ENCODE results near the gene RGS6. TPM values are rescaled to one million over a fixed set of nuclear protein-coding genes. Genes with fewer than 3 reads are reported as not detected.

RGS6 gene
- total RNA-seq, 1 donor from 2014 or later = not detected

- DNase-seq (ENCODE audit: extremely low read depth, low read depth, low spot score) = no peak
Observed at GRCh38 chr14:72013721-72014345, 81.6 kb downstream of the RGS6 start.

DNA sequence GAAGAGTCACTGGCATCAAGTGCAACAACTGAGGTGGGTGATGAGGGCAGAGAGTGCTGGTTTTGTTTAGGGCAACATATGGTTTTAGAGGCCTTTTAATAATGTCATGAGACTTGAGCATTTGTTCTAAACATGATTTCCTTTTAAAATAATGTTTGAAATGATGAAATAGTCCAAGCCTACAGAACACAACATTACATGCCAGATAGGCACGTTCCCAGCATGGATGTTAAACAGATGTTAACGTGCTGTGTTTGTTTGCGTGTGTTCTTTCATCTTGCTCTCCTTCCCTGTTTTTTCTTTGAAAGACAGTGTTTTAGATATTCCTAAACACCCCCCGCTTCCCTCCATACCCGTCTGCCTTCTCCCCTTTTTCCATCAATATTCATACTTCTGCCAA is 82.3 kb downstream of the RGS6 start:
- no peak for DNase-seq (ENCODE audit: extremely low read depth, low read depth, low spot score)

DNA sequence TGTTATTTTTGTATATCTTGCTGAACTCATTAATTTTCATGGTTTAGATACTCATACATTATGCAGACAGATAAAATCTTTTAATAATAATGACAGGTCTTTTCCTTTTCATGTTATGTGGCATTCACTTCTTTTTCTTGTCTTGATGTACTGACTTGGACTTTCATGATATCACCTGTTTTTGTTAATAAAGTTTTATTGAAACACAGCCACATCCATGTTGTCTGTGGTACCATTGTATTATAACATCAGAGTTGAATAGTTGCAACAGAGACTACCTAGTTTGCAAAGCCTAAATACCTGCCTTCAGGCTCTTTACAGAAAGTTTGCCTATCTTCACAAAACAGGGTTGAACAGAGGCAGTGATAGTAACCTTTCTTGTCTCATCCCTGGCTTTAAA is 85.1 kb downstream of the RGS6 start:
- DNase-seq (ENCODE audit: extremely low read depth, low read depth, low spot score) = no peak

- no peak for DNase-seq (ENCODE audit: extremely low read depth, low read depth, low spot score)
Observed at GRCh38 chr14:72023128-72024042, 91.2 kb downstream of the RGS6 start.

DNA sequence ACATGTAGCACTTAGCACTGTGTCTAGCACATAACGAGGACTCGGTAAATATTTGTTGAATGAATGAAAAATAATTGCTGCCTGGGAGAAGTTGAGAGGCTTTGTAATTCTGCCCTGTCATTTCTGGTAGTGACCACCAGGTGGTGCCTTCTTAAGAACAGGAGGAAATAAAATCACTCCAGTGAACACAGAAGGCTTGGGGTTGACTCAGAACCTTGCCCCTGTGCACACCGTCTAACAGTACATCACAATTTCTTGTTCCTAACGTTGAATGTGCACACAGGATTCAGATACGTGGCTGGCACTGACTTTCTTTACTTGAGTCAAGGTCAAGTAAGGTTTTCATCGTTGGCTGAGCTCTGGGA is 91.8 kb downstream of the RGS6 start:
- DNase-seq (ENCODE audit: extremely low read depth, low read depth, low spot score) = no peak

DNA sequence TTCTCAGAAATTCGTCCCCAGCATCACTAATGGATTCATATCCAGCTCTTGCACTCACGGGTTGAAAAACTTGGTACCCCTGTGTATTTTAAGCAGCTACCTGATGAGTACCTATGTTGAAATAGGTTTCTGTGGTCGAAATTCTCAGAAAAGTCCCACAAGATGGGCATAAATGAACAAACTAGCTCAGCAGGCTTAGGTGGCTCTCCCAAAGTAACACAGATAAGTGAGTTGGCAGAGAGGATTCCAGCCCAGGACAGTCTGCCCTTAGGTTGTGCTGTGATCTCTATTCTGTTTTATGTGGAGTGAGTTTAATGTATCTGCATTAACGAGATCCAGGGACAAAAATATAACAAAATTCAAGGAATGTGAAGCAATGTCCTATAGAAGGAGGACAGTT is 92.3 kb downstream of the RGS6 start:
- DNase-seq (ENCODE audit: extremely low read depth, low read depth, low spot score) = no peak

DNA sequence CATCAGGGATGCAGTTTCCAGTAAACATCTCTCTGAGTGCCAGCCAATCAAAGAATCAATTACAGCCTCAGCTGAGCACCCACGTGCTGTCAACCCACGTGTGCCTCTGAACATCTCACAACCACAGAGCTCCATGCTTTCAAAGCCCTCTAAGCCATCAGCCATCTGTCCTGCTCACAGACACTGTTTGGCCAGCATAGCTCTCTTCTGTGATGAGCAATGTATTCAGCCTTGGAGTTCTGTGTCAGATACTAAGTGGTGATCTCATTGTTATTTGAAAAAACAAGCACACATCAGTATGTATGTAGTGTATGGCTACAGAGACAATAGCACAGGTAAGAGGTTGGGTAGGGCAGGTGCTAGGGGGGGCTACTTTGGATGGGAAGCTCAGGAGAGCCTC is 94.3 kb downstream of the RGS6 start:
- DNase-seq (ENCODE audit: extremely low read depth, low read depth, low spot score) = no peak

- DNase-seq (ENCODE audit: extremely low read depth, low read depth, low spot score) = no peak
Observed at GRCh38 chr14:72027061-72027460, 94.8 kb downstream of the RGS6 start.

DNA sequence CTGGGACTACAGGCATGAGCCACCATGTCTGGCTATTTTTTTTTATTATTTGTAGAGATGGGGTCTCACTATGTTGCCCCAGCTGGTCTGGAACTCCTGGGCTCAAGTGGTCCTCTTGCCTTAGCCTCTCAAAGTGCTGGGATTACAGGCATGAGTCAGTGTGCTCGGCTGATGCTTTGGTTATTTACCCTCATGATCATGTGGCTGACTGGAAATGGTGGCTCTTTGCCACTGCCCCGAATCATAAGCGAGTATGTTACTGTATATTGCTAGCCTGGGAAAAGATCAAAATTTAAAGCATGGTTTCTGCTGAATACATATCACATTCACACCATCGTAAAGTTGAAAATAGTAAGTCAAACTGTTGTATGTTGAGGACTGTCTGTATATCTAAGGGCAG is 101.1 kb downstream of the RGS6 start:
- no peak for DNase-seq (ENCODE audit: extremely low read depth, low read depth, low spot score)

DNA sequence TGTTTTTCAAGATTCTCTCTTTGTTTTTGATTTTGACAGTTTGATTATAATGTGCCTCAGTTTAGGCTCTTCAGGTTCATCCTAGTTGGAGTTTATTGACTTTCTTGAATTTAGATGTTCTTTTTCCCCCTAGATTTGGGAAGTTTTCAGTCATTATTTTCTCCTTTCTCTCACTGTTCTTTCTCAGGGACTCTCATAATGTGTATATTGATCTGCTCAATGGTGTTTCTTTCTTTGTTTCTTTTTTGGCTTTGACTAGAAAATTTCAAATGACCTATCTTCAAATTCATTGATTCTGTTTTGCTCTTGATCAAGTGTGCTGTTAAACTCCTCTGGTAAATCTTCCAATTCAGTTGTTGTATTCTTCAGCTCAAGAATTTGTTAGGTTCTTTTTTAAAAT is 108.3 kb downstream of the RGS6 start:
- DNase-seq (ENCODE audit: extremely low read depth, low read depth, low spot score) = no peak

DNA sequence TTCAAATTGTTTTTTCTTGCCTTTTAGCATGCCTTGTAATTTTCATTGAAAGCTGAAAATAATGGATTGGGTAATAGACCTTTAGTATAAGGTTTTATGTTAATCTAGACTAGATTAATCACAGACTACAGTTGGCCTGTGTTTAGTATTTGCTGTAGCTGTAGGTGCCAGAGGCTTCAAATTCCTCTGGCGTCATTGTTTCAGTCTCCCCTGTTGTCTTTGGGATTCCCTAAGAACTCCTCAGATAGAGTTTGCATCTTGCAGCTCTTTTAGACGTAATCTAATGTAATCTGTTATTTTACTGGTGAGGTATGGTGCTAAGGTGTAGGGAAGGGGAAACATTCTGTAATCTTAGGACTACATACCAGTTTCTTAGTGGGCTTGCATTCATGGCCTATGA is 113.0 kb downstream of the RGS6 start:
- no peak for DNase-seq (ENCODE audit: extremely low read depth, low read depth, low spot score)

DNA sequence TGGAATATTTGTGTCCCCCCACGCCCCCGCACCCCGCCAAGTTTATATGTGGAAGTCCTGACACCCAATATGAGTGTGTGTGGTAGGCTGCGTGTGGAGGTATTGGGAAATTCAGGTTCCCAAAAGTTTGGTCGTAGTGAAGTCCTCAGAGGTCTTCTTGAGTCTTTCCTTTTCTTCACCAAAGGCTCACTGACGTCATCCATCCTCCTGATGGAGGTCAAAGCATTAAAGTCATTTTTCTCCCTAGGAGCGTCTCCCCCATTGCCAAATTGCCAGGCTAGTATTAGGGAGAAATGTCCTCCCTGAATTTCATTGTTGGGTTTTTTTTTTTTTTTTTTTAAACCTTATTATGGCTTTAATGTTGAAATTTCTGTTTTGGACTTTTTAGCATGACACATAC is 113.7 kb downstream of the RGS6 start:
- no peak for DNase-seq (ENCODE audit: extremely low read depth, low read depth, low spot score)

GRCh38 chr14:72049462-72049861 is 117.2 kb downstream of the RGS6 start:
- DNase-seq (ENCODE audit: extremely low read depth, low read depth, low spot score) = no peak

- DNase-seq (ENCODE audit: extremely low read depth, low read depth, low spot score) = no peak
Observed at GRCh38 chr14:72052356-72052755, 120.1 kb downstream of the RGS6 start.

DNA sequence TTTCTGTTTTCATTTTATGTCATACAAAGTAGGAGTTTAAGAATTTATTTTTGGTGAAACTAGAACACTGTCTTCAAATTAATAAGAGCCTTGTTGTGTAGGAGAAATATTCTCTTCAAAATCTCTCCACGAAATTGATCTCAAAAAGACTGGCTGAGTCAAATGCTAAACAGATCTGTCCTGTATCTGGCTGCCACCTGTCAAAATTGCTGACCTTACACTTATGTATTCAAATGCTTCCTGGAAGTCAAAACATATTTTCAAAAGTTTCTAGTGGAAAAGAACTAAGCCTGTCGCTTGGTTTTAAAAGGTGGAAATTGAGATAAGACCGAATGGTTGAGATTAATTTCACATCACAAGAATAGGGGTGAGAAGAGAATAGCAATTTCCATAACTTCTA is 121.4 kb downstream of the RGS6 start:
- DNase-seq (ENCODE audit: extremely low read depth, low read depth, low spot score) = no peak

DNA sequence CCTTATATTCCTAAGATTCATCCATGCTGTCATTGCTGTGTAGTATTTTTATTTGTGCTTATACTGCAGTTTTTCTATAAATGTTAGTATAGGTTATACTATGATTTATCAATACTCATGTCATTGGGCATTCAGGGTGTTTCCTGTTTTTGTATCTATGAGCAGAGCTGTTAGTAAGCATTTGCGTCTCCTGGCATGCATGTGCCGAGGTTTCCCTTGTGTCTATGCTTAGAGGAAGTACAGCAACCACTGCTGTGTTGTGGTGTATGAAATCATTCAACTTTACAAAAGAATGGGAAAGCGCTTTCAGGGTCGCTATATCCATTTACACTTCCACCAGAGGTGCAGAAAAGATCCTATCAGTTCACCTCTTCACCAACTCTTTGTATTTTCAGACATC is 122.7 kb downstream of the RGS6 start:
- DNase-seq (ENCODE audit: extremely low read depth, low read depth, low spot score) = no peak

DNA sequence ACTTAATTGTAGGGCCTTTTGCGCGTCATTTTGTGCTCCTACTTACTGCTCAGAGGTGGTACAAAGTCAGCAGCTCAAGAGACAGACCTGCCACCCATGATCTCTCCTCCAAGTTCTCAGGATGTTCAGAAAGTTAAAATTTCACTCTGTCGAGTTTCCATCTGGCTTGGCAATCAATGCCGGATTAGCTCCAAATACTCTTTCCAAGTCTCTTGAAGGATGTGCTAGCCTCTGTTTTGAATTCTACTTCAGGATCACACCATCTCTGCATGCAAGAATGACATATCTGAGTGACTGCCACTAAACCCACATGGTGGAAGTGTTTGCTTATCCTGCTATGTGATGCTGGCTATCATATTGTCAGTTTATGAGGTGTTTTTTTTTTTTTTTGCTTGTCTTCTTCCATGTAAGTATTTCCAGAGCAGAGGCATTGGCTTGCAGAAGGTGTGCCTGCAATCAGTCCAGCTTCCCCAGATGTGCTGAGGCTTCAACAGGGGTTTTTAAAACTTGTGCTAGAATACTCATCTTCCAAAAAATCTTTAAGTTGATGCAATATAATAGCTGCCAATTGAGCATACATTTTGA is 125.6 kb downstream of the RGS6 start:
- DNase-seq (ENCODE audit: extremely low read depth, low read depth, low spot score) = no peak

- no peak for DNase-seq (ENCODE audit: extremely low read depth, low read depth, low spot score)
Observed at GRCh38 chr14:72060460-72060859, 128.2 kb downstream of the RGS6 start.

- no peak for DNase-seq (ENCODE audit: extremely low read depth, low read depth, low spot score)
Observed at GRCh38 chr14:72060917-72061316, 128.7 kb downstream of the RGS6 start.

DNA sequence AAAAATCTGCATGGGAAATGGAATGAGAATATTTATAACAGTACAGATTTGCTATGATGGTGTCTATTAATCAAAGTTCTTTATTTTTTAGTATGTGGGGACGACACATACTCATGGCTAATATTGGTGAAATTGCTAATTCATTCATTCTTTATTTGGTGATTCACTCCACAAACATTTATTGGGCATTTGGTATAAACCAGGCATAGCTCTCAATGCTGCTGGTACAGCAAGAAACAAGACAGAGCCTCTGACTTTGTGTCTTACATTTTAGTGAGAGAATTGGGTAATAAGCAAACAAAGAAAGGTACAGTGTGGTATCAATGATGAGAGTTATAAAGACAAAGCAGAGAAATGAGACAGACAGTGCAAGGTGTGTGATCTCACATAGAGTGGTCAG is 129.5 kb downstream of the RGS6 start:
- no peak for DNase-seq (ENCODE audit: extremely low read depth, low read depth, low spot score)

GRCh38 chr14:72063761-72064282 is 131.6 kb downstream of the RGS6 start:
- no peak for DNase-seq (ENCODE audit: extremely low read depth, low read depth, low spot score)

- DNase-seq (ENCODE audit: extremely low read depth, low read depth, low spot score) = no peak
Observed at GRCh38 chr14:72064501-72064900, 132.3 kb downstream of the RGS6 start.
